GM18511 (cell line): ENCODE data around the gene NAT16.
A peak's percentile ranks its signal among the peaks of the same experiment; 100 is the strongest.
"Not testable (repeated sequence)": the region's sequence is repeated elsewhere in the genome, so short reads cannot be mapped to it uniquely, and the experiment has no call there.

Experiments
- ATAC-seq: cut with Tn5 transposase; IDR thresholded peaks from one replicate; pipeline ENCODE4 v1.9.1; 2021; ENCODE audit warnings: mild to moderate bottlenecking, moderate library complexity; ENCODE audit not compliant: unreplicated experiment

Gene NAT16

DNA sequence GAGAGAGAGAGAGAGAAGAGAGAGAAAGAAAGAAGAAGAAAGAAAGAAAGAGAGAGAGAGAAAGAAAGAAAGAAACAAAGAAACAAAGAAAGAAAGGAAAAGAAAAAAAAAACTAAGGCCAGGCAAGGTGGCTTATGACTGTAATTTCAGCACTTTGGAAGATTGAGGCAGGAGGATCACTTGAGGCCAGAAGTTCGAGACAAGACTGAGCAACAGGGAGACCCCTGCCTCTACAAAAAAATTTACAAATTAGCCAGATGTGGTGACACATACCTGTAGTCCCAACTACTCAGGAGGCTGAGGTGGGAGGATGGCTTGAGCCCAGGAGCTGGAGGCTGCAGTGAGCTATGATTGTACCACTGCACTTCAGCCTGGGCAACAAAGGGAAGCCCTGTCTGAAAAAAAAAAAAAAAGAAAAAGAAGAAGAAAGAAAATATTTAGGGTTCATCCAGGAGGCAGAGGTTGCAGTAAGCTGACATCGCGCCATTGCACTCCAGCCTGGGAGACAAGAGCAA, 50.4 kb downstream of the NAT16 start:
- ATAC-seq: no peak

DNA sequence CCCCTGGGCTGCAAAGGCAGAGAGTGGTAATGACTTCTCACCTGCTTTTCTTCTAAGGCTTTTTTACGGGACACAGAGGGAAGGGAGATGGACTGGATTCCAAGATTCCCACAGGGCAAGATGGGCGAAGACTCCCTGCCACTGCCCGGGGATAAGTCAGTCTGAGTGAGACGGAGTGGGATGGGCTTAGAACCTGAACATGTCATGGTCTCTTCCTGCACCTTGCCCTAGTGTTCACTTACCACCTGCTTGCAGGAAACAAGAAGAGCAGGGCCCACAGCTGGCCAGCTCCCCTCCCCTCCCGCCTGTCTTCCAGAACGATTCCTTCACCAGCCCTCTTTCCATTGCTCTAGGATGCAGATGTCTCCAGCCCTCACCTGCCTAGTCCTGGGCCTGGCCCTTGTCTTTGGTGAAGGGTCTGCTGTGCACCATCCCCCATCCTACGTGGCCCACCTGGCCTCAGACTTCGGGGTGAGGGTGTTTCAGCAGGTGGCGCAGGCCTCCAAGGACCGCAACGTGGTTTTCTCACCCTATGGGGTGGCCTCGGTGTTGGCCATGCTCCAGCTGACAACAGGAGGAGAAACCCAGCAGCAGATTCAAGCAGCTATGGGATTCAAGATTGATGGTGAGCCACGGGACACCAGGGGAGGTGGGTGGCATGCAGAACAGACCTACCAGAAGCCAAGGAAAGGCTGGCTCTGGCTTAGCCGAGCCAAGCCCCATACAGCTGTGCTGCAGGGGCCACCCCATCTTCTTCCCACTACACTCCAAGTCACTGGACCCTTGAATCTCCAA, 51.9 kb downstream of the NAT16 start:
- ATAC-seq: no peak

DNA sequence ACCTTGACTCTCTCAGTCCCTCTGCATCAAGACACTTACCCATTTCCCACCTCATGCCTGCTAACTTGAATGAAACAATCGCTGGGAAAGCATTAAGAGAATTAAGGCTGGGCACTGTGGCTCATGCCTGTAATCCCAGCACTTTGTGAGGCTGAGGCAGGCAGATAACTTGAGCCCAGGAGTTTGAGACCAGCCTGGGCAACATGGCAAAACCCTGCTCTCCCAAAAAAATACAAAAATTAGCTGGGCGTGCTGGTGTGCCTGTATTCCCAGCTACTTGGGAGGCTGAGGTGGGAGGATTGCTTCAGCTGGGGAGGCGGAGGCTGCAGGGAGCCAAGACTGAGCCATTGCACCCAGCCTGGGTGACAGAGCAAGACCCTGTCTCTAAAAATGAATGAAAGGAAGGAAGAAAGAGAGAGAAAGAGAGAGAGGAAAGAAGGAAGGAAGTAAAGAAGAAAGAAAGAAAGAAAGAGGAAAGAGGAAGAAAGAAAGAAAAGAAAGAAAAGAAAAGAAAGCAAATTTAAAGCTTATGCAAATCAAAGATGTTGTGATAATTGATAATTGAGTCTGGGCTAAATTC, 52.5 kb downstream of the NAT16 start:
- ATAC-seq: no peak

DNA sequence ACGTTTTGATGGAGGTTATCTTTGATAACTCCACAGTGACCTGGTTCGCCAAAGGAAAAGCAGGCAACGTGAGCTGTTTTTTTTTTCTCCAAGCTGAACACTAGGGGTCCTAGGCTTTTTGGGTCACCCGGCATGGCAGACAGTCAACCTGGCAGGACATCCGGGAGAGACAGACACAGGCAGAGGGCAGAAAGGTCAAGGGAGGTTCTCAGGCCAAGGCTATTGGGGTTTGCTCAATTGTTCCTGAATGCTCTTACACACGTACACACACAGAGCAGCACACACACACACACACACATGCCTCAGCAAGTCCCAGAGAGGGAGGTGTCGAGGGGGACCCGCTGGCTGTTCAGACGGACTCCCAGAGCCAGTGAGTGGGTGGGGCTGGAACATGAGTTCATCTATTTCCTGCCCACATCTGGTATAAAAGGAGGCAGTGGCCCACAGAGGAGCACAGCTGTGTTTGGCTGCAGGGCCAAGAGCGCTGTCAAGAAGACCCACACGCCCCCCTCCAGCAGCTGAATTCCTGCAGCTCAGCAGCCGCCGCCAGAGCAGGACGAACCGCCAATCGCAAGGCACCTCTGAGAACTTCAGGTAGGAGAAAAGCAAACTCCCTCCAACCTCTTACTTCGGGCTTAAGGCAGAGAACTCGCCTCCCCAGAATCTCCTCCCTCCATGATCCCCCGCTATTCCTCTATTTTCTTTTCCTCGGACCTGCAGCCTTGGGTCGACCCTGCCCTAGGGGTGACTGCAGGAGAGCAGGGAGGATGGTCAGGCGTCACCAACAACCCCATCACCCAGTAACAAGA, 53.2 kb downstream of the NAT16 start, which contains the start of gene SERPINE1:
SERPINE1 (plus strand) TSS at position 454 of the 809 bp plus-strand sequence. CDS start 1,290 bp downstream, outside the sequence.
- ATAC-seq: peak; percentile 72

DNA sequence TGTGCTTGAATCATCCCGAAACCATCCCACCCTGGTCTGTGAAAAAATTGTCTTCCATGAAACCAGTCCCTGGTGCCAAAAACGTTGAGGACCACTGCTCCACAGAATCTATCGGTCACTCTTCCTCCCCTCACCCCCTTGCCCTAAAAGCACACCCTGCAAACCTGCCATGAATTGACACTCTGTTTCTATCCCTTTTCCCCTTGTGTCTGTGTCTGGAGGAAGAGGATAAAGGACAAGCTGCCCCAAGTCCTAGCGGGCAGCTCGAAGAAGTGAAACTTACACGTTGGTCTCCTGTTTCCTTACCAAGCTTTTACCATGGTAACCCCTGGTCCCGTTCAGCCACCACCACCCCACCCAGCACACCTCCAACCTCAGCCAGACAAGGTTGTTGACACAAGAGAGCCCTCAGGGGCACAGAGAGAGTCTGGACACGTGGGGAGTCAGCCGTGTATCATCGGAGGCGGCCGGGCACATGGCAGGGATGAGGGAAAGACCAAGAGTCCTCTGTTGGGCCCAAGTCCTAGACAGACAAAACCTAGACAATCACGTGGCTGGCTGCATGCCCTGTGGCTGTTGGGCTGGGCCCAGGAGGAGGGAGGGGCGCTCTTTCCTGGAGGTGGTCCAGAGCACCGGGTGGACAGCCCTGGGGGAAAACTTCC, 54.0 kb downstream of the NAT16 start:
- peak; percentile 52 for ATAC-seq

- ATAC-seq: no peak
Measured at GRCh38 chr7:101124376-101125056, 55.6 kb downstream of the NAT16 start.

DNA sequence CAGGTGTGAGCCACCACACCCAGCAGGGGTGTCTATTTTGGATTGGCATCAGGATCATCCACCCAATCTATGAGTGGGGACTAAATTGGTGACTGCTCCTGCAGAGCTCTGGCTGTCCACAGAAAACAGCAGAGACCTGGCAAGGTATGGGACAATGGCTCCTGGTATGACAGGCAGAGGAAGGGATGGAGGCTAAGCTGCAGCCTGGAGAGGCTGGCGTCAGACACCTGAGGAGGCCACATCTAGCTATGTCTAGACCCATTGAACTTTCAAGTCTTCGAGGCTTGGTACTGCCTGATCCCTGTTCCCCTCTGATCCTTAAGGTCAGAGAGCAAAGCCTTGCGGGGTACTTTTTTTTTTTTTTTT, 56.4 kb downstream of the NAT16 start:
- ATAC-seq: no peak

GRCh38 chr7:101122933-101123702, 57.0 kb downstream of the NAT16 start:
- no peak for ATAC-seq

- no peak for ATAC-seq
Measured at GRCh38 chr7:101121991-101122932, 57.8 kb downstream of the NAT16 start.

DNA sequence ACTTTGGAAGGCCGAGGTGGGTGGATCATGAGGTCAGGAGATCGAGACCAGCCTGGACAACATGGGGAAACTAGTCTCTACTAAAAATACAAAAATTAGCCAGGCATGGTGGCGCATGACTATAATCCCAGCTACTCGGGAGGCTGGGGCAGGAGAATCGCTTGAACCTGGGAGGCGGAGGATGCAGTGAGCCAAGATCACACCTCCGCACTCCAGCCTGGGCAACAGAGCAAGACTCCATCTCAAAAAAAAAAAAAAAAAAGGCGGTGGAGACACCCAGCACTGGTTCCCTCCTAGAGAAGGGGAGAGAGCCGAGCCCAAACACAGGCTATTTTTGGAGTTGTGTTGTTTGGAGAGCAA, 58.5 kb downstream of the NAT16 start:
- ATAC-seq: not testable (repeated sequence)
